NT2/D1 (cell line): Measurements from ENCODE around the gene RAB11FIP4.
A peak's percentile ranks its signal among the peaks of the same experiment; 100 is the strongest.

Source experiments
- DNase-seq: peaks from one replicate; pipeline ENCODE4 v3.0.0-alpha.2; 2011; ENCODE audit warnings: low read depth, low spot score
- H3K27me3 ChIP-seq: 2 replicates; pipeline ENCODE4 v1.6.0; 2011; ENCODE audit warnings: mild to moderate bottlenecking; ENCODE audit not compliant: insufficient read length, insufficient read depth
- H3K36me3 ChIP-seq: 2 replicates; pipeline ENCODE4 v1.6.1; 2011; ENCODE audit warnings: mild to moderate bottlenecking, low read length, mixed read lengths; ENCODE audit not compliant: insufficient read depth, insufficient read length
- H3K4me1 ChIP-seq: 2 replicates; pipeline ENCODE4 v1.5.1; 2011; ENCODE audit not compliant: insufficient read depth, insufficient read length
- H3K4me3 ChIP-seq: 2 replicates; pipeline ENCODE4 v1.5.1; 2011; ENCODE audit warnings: low read depth; ENCODE audit not compliant: insufficient read length
- H3K9ac ChIP-seq: 2 replicates; pipeline ENCODE4 v1.6.0; 2011; ENCODE audit warnings: low read depth; ENCODE audit not compliant: insufficient read length
- H3K9me3 ChIP-seq: 2 replicates; pipeline ENCODE4 v1.5.1; 2011; ENCODE audit warnings: mild to moderate bottlenecking, low read length; ENCODE audit not compliant: insufficient read depth
- SUZ12 ChIP-seq: IDR thresholded peaks from 2 replicates; pipeline ENCODE4 v1.6.1; 2011; ENCODE audit not compliant: insufficient read length, insufficient read depth; ENCODE audit errors: extremely low read depth
- YY1 ChIP-seq: IDR thresholded peaks from 2 replicates; pipeline ENCODE4 v1.6.1; 2011; ENCODE audit not compliant: insufficient read length, insufficient read depth
- ZNF274 ChIP-seq: IDR thresholded peaks from 2 replicates; pipeline ENCODE4 v1.6.1; 2011; ENCODE audit warnings: mild to moderate bottlenecking, low read depth, low read length

Gene RAB11FIP4

DNA sequence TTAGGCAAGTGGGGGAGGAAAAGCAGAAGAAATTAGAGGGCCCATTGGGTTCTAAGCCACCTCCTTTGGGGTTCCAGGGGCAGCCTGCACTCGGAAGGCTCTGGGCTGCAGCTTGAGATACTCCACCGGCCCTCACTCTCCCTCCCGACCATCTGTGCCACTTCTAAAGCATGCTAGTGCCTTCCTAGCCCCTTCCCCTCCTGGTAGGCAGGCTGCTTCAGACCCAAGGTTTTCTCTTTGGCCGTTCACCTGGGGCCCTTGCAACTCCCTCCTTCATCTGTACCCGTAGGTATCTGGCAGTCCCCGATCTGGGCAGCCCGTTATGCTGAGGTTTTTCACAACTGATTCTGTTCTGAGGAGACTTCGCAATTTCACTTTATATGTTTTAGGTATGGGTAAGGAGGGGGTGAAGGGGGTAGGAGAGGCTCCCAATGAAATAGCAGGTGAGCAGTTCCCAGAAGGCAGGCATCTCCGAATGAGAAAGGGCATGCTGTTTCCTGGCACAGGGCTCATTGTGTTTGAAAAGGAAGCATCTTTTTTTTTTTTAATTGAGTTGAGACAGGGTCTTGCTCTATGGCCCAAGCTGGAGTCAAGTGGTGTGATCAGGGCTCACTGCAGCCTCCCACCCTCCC is 98.7 kb downstream of the RAB11FIP4 start:
- no peak for TF ChIP-seq ZNF274
- no peak for TF ChIP-seq SUZ12
- no peak for TF ChIP-seq YY1
- peaks cover 15% of the 10 kb centered on the region for H3K4me1 ChIP-seq
- DNase-seq = no peak
- no peaks in the 10 kb centered on the region for H3K36me3 ChIP-seq
- H3K9ac ChIP-seq = peak overlapping the region; percentile 44
- H3K4me3 ChIP-seq = no peak overlapping the region
- H3K27me3 ChIP-seq = peaks cover 20% of the 10 kb centered on the region
- no peaks in the 10 kb centered on the region for H3K9me3 ChIP-seq

DNA sequence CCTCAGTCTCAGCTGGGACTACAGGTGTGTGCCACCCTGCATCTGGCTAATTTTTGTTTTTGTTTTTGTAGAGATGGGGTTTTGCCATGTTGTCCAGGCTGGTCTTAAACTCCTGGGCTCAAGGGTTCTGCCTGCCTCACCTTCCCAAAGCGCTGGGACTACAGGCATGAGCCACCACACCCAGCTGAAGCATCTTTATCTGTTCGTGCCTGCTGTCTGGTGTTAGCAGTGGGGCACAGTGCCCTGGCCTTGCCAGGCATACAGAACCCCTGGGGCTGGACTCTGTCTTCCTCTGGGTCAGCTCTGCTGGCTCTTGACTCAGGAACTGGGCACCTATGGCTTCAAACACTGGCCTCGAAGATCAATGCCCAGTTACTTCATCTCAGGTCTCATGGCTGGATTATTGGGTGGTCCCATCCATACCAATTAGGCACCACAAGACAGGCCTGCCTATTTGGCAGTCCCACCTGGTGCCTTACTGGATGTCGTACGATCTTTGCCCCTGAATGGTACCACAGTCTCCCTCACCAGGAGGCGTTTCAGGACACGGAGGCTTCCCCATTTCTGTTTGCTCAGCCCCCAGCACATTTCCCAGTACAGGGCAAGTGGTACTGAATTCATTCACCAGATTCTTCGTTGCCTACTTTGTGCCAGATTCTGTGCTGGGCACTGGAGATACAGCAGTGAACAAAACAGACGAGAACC is 99.3 kb downstream of the RAB11FIP4 start:
- Histone ChIP-seq H3K36me3 (no peaks in the 10 kb centered on the region), H3K9ac (no peak overlapping the region), H3K9me3 (no peaks in the 10 kb centered on the region), H3K4me3 (no peak overlapping the region), H3K27me3 (peaks cover 20% of the 10 kb centered on the region), H3K4me1 (peaks cover 15% of the 10 kb centered on the region)
- no peak for TF ChIP-seq YY1
- TF ChIP-seq SUZ12 = no peak
- TF ChIP-seq ZNF274 = no peak
- DNase-seq = no peak

DNA sequence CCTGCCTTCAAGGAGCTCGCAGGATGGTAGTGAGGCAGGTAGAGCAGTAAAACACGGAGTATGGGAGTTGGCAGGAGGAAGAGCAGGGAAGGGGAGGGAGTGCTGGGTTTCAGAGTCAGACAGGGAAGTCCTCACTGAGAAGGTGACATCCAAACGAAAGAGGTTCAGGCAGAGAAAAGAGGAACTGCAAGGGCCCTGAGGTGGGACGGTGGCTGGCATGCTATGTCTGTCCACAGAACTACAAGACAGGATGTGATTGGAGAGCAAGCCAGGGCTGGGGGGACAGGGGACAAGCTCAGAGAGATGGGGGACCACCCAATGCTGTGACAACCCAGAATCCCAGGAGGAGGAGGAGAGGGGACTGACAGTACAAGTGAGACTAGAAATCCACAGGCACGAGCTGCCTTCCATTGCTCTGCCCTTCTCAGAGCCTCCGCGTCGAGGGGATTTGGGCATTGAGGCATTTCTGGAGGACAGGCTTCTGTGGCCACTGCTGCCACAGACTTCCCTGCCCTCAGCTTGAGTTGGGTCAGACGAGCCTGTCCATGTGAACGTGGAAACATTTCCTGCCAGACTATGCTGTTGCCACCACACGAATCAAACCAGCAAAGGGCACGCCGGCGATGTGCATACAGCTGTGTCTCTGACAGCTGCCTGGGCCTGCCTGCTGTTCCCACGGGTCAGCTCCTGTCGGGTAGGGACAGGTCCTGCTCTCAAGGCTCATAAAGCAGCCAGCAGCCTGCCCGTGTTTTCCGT is 100.1 kb downstream of the RAB11FIP4 start:
- Histone ChIP-seq H3K36me3 (no peaks in the 10 kb centered on the region), H3K9me3 (no peaks in the 10 kb centered on the region), H3K9ac (no peak overlapping the region), H3K4me3 (no peak overlapping the region), H3K4me1 (peaks cover 15% of the 10 kb centered on the region), H3K27me3 (peaks cover 19% of the 10 kb centered on the region)
- TF ChIP-seq ZNF274 (no peak), YY1 (no peak), SUZ12 (no peak)
- DNase-seq = no peak

DNA sequence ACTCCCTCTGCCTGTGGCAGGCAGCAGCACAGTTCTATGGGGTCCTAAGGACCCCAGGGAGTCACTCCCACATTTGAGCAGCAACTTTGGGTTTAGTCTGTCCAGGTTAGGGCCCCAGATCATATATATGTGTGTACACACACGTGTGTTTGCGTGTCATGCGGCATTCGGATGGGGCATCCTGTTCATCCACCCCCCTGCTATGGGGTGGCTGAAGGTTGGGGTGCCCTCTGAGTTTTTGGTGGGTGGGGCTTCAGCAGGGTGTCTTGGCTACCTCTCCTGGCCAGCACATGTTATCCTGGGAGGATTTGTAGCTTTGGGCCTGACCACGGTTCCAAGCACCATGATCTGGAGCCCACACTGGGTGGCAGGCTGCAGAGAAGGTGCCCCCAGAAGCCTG is 100.7 kb downstream of the RAB11FIP4 start:
- no peaks in the 10 kb centered on the region for H3K9me3 ChIP-seq
- peaks cover 15% of the 10 kb centered on the region for H3K4me1 ChIP-seq
- TF ChIP-seq SUZ12 (no peak), YY1 (no peak), ZNF274 (no peak)
- no peaks in the 10 kb centered on the region for H3K36me3 ChIP-seq
- H3K27me3 ChIP-seq = peaks cover 15% of the 10 kb centered on the region
- no peak overlapping the region for H3K4me3 ChIP-seq
- H3K9ac ChIP-seq = no peak overlapping the region
- no peak for DNase-seq

DNA sequence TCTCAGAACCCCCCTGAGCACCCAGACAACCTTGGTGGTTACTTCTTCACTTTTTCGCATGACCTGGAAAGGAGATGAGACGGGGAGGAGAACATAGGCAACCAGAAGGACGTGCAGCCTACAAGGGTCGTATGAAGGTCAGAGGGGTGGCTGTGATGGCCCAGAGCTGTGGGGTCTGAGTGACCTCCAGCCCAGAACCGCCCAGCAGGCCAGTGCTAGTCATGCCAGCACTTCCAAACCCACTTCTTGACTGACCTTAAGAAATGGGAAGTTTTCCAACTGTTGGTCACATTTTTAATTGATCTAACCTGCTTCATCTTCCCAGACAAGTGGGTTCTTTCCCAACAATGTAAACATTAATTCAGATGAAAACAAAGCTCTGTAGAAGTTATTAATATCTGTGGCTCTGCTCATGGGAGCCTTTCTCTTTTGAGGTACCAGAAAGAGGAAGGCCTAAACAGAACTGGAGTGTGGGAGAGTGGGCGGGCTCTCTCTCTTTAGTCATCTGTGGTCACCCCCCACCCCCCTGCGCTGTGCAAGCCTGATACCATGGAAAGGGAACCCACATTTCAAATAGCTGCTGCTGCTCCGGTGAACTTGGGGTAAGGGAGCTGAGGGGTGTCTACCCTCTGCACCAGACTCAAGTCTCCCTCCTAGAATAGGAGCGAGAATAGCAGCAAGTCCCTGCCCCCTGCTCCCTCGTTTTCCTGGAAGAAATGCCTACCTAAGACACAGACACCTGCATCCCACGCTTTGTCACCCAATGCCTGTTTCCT is 101.6 kb downstream of the RAB11FIP4 start:
- peaks cover 17% of the 10 kb centered on the region for H3K4me1 ChIP-seq
- H3K9me3 ChIP-seq = no peaks in the 10 kb centered on the region
- H3K9ac ChIP-seq = no peak overlapping the region
- no peak for DNase-seq
- H3K27me3 ChIP-seq = peaks cover 15% of the 10 kb centered on the region
- H3K36me3 ChIP-seq = no peaks in the 10 kb centered on the region
- no peak overlapping the region for H3K4me3 ChIP-seq
- no peak for TF ChIP-seq YY1
- TF ChIP-seq SUZ12 = no peak
- no peak for TF ChIP-seq ZNF274

DNA sequence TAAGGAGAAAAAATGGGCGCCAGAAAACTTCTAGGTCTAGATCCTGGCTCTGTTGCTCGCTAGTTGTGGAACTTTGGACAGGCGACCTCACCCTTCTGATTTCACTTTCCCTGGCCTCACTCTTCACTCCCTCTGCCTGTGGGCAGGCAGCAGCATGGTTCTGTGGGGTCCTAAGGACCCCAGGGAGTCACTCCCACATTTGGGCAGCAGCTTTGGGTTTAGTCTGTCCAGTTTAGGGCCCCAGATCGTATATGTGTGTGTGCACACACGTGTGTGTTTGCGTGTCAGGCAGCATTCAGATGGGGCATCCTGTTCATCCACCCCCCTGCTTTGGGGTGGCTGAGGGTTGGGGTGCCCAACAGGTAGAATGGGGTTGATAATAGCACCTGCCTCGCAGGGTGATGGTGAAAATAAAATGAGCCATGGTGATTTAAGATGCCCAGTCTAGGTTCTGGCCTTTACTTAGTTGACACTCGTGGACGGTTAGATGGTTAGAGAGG is 102.2 kb downstream of the RAB11FIP4 start:
- H3K4me3 ChIP-seq = no peak overlapping the region
- no peaks in the 10 kb centered on the region for H3K9me3 ChIP-seq
- peaks cover 16% of the 10 kb centered on the region for H3K4me1 ChIP-seq
- peaks cover 9% of the 10 kb centered on the region for H3K27me3 ChIP-seq
- no peaks in the 10 kb centered on the region for H3K36me3 ChIP-seq
- H3K9ac ChIP-seq = no peak overlapping the region
- no peak for DNase-seq
- TF ChIP-seq SUZ12 (no peak), ZNF274 (no peak), YY1 (no peak)

- TF ChIP-seq YY1 (no peak), SUZ12 (no peak), ZNF274 (no peak)
- Histone ChIP-seq H3K27me3 (peaks cover 2% of the 10 kb centered on the region), H3K9me3 (no peaks in the 10 kb centered on the region), H3K9ac (no peak overlapping the region), H3K4me1 (peaks cover 10% of the 10 kb centered on the region), H3K4me3 (no peak overlapping the region), H3K36me3 (no peaks in the 10 kb centered on the region)
- no peak for DNase-seq
These were observed 103.0 kb downstream of the RAB11FIP4 start for GRCh38 chr17:31494259-31495021.
